Activated gamma-delta T cell treated with Interleukin-2 at 50 U/mL for 16 hours (primary cell): ENCODE measurements around the gene ROPN1B.

ENCODE experiments used
- DNase-seq: peaks from one replicate; pipeline ENCODE4 v3.0.0-alpha.2; 2020

Gene ROPN1B

DNA sequence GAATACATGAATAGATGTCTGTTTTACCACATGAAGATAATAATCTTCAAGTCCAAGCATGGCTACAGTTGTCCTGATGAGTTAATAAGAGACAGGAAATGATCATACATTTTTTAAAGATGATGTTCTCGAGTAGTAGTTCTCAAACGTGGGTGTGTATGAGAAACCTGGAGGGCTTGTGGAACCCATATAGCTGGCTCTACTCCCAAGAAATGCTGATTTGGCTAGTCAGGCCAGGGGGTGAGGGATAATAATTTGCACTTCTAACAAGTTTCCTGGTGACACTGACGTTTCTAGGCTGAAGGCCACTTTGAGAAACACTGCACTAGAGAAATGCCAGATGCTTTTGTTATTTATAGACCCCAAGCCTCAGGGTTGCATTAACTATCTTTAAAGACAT lies 37.0 kb downstream of the ROPN1B start:
- no peak for DNase-seq

- DNase-seq, result no peak
Measured at GRCh38 chr3:126008219-126008618, 39.2 kb downstream of the ROPN1B start.

DNA sequence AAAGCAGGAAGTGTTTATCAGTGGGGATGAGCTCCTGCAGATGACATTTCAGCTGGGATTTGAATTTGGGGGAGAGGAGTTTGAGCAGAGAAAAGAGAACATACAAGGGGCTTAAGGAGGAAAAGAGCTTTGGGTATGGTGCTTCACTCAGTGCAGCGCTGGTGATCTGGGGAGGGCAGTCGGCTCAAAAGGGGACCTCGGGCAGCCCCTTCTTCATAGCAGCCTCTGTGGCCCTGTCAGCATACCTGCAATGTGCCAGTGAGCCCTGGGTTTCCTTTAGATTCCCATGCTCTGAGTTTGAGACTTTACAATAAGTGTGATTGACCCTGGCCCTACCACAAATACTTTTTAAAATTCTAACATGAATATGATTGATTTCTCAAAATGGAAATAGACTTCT lies 40.2 kb downstream of the ROPN1B start:
- no peak for DNase-seq

- no peak for DNase-seq
Measured at GRCh38 chr3:126013751-126014156, 44.8 kb downstream of the ROPN1B start.

- DNase-seq, result no peak
Measured at GRCh38 chr3:126014252-126014651, 45.3 kb downstream of the ROPN1B start.

DNA sequence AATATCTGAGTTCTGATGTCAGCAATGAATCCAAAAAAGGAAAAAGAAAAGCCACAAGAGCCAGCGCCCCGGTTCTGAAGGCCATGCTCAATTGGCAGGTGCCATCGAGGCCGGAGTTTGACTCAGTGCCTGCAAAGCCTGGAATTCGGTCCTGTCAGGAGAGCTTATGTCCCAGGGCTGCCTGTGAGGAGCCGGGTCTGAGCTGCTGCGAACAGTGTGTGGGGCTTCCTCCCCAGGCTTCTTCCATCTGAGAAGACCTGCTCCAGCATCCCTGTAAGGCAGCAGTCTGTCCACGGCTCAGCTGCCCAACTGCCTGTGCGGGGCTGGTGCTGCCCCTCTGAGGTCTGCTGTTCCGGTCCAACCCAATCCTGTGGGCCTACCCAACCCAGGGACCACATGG lies 46.1 kb downstream of the ROPN1B start:
- no peak for DNase-seq

- DNase-seq, result no peak
Measured at GRCh38 chr3:126016616-126017015, 47.6 kb downstream of the ROPN1B start.

DNA sequence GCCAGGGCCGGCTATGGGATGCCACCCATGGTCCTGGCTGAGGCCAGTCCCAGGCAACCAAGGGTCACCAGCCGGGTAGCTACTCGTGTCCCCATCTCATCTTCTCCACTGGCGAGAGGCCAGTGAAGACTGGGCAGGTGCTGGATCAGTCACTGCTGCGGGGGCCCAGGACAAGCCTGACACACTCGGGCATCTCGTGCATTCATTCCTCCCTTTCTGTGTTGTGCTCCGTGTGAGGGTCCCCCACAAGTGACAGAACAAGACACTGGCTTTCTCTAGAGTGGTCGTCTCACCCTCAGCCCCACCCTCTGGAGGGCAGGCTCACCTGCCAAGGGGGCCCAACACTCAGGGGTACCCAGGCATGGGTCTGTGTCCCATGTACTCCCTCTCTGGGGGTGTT lies 48.4 kb downstream of the ROPN1B start:
- DNase-seq, result no peak

GRCh38 chr3:126018545-126018944 lies 49.6 kb downstream of the ROPN1B start:
- no peak for DNase-seq

GRCh38 chr3:126018995-126019394 lies 50.0 kb downstream of the ROPN1B start:
- no peak for DNase-seq

- DNase-seq, result no peak
Measured at GRCh38 chr3:126019683-126020082, 50.7 kb downstream of the ROPN1B start.

DNA sequence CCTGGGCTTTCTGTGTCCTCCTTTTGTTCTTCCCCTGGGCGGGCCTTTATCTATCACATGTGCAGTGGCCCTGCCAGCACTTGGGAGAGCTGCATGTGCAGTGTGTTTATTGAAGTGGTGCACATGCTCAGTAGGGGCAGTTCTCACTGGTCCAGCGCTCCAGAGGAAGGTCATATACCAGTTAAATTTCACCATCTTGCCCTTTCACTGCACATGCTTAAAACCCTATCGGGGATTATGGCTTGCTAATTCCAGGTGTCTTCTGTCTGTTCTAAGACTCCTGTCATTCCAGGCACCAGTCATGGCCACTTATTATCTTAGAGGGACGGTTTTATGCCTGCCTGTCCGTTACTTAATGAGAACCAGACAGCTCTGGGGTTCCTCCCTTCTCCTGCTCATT lies 52.2 kb downstream of the ROPN1B start:
- DNase-seq, result no peak

DNA sequence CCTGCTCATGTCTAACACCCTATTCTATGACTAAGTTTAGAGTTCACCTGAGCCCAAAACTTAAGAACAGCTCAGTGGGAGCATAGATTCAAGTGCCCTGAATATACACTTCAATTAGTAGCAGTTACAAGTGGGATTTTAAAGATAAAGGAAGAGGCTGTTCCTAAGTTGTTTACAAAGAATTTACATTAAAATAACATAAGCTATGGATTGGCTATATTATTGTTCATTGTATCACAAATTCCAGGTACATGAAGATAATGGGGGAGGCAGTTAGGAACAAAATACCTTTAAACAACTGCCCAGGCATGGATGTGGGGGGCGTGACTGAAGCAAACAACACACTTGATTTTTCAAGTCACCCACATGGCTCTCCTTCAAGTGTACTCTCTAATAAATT lies 52.7 kb downstream of the ROPN1B start:
- no peak for DNase-seq

- no peak for DNase-seq
Measured at GRCh38 chr3:126022741-126023359, 53.9 kb downstream of the ROPN1B start.

DNA sequence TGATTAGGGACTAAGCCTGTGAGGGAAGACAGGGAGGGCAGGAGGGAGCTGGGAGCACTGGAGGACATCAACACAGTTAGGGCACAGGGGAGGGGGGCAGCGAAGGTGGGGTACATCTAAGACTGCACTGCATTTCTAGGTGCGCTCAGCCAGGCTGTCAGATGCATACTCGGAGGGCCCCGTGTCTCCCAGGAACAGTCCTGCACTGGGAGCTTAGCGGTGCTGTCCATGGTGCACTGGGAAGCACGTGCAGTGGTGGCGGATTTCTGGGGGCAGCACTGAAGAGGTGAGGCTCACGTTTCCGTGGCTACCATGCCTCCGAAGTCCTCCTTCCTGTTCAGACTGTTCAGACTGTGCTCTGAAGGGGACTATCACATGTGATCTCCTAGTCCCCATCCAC lies 54.4 kb downstream of the ROPN1B start:
- no peak for DNase-seq

- DNase-seq, result no peak
Measured at GRCh38 chr3:126024049-126024854, 55.3 kb downstream of the ROPN1B start.

GRCh38 chr3:126025116-126025729 lies 56.2 kb downstream of the ROPN1B start:
- DNase-seq, result no peak

GRCh38 chr3:126025862-126026261 lies 56.9 kb downstream of the ROPN1B start:
- no peak for DNase-seq

GRCh38 chr3:126026277-126026751 lies 57.3 kb downstream of the ROPN1B start:
- DNase-seq, result no peak

GRCh38 chr3:126026761-126027160 lies 57.8 kb downstream of the ROPN1B start:
- DNase-seq, result no peak

- no peak for DNase-seq
Measured at GRCh38 chr3:126028096-126028495, 59.1 kb downstream of the ROPN1B start.

DNA sequence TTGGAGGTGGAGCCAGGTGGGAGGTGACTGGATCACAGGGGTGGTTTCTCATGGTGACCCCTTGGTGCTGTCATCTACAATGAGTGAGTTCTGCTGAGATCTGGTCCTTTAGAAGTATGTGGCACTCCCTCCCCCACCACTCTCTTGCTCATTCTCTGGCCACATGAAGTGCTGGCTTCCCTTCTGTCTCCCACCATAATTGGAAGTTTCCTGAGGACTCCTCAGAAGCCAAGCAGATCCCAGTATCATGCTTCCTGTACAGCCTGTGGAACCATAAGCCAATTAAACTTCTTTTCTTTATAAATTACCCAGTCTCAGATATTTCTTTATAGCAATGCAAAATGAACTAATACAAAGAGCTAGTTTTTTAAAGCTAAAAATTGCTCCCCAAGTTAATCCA lies 60.3 kb downstream of the ROPN1B start:
- no peak for DNase-seq

DNA sequence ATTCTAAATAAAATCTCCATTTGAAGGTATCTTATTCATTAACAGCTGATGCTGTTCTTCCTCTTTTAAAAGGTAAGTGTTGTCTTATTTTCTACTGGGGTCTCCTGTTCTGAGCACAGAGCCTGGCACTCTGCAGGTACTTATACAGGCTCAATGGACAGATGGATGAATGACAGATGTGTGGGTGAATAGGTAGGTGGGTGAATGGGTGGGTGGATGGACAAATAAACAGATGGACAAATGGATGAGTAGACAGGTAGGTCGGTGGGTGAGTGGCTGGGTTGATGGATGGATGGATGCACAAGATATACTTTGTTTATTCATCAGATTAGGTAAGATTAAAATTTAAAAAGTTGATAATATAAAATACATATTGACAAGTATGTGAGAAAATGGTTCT lies 61.5 kb downstream of the ROPN1B start:
- no peak for DNase-seq

DNA sequence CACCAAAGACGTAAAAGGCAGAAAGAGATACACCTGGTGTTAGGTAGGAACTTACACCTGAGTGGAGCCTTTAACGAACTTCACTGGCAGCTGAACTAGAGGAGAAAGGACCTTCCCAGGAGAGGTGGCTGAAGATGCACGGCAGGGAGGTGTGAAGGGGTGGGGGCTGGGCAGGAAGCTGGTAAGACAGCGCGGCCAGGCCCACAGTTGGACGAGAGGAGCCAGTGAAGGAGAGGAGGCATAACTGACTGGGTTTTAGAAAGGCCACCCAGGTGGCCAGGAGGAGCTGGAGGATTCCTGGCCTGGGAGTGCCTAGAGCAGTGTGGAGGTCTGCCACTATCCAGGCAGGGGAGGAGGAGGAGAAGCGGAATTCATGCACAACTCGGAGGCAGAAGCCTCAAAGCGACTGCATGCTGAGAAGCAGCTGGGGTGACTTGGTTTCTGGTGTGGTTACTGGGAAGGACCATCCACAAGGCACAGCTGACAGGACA lies 63.0 kb downstream of the ROPN1B start:
- no peak for DNase-seq
